ENCODE results near the gene CTSA.
"Not testable (repeated sequence)": the region's sequence is repeated elsewhere in the genome, so short reads cannot be mapped to it uniquely, and the experiment has no call there.

CTSA gene

GRCh38 chr20:45867136-45867818 lies 23.9 kb upstream of the CTSA start:
- no peak for DNase-seq

GRCh38 chr20:45867819-45868176 lies 23.3 kb upstream of the CTSA start:
- DNase-seq, result no peak

DNA sequence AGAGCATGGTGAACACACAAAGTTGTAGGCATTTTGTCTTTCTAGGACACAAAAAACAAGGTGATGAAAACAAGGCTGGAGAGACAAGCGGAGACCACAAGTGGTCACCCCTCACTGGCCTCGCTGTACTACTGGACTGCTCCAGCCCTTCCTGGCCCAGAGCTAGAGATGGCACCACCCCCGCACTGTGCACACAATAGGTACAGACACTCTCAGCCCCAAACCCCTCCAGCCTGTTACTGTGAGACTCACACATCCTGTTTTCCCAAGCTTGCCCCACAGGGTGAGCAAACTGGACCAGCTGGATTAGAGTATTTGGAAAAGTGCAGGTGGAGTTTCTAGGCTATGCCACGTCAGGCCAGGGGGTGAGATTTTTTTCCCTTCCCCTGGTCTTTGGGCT lies 18.5 kb upstream of the CTSA start:
- no peak for DNase-seq

- DNase-seq, result no peak
Observed at GRCh38 chr20:45873409-45874103, 17.6 kb upstream of the CTSA start.

GRCh38 chr20:45874104-45874481 lies 17.0 kb upstream of the CTSA start:
- DNase-seq, result not testable (repeated sequence)

DNA sequence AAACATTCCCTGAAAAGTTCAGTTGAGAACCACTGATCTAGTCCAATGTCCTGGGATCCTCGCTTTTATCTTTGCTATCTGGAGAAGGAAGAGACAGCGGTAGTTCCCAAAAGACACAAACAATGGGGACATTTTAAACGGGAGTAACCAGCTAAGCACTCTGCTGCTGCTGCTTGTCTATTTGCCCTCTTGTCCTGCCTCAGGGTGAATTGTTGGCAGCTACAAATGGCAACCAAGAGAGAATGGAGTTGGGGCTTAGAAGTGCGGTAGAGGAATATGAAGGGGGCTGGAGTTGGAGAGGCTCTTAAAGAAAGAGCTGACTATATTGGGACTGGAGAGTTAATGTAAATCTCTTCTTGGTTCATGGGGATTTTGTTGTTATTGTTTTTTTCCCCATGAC lies 16.6 kb upstream of the CTSA start:
- DNase-seq, result no peak

DNA sequence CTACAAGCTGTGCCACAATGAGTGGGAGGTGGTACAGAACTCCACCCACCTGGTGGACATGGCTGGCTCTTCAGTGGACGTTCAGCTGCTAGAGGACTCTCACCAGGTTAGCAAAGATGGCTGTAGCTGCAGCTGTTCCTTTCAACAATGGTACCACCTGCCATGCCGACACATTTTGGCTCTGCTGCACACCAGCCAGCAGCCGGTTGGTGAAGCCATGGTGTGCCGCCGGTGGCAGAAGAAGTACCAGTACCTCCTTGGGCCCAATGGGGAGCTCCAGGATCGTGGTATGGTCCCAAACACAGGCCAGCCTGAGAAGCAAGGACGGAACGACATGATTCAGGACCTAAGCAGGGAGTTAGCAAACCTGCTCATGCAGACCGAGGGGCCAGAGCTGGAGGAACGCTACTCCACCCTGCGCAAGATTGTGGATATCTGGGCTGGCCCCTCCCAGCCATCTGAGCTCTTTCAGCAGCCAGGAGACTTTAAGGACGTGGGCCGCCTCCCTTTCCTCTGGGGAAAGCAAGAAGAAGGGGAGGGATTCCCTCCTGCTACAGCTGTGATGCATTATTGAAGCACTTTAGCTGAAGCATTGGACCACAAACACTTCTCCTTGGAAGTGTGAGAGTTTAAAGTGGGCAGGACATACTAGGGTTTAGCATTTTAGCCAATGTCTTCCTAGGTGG lies 12.9 kb upstream of the CTSA start:
- DNase-seq, result no peak

DNA sequence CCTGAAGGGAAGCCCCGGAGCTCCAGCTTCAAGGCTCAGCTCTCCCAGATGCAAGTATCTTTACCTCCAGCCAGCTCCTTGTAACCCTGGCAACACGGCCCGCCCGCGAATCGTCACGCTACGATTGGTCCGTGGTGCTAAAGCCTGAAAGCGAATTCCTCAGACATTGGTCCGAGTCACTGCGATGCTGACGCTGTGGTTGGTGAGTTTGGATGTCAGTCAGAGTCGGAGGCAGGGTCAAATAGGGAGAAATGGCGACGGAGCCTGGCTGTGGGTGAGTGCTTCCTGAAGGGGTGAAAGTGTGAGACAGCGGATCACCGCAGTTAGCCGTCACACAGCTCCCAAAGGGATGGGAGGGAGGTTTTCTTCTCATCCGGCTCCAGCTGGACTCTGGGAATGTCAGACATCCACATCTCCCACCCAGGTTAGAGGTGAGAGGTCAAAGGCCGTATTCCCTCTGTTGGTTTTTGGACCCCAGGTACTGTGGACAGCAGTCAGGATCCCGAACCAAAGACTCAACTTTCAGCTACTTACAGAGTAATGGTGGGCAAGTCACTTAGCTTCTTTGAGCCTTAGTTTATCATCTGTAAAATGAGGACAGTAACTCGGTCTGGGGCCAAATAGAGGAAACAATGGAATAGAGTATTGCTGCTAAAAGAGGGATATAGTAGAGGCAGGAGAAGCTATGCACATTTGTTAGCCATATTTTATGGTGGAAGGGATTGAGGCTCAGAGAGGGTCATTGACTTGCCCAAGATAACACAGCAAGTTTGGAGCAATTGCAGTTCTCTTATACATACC lies 9.9 kb upstream of the CTSA start, which contains the start of gene ZSWIM1:
Gene ZSWIM1 (plus strand): TSS at position 240 of the 801 bp plus-strand sequence. CDS start 1,366 bp downstream, outside the sequence.
- peak; percentile 98 for DNase-seq

DNA sequence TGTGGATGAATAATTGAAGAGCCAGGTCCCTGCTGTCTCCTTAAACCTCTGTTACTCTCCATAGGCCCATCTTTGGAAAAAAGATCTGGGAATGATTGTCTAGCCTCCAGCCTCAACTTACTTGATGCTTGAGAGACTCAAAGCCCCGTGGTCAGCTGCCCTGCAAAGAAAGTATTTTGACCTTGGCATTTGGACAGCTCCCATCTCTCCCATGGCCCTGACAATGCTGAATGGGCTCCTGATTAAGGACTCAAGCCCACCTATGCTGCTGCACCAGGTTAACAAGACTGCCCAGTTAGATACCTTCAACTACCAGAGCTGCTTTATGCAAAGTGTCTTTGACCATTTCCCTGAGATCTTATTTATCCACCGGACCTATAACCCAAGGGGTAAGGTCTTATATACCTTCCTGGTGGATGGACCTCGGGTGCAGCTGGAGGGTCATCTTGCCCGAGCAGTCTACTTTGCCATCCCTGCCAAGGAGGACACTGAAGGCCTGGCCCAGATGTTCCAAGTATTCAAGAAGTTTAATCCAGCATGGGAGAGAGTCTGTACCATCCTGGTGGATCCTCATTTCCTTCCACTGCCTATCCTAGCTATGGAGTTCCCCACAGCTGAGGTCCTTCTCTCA lies 8.6 kb upstream of the CTSA start:
- no peak for DNase-seq

GRCh38 chr20:45883100-45883469 lies 8.1 kb upstream of the CTSA start:
- DNase-seq, result no peak

DNA sequence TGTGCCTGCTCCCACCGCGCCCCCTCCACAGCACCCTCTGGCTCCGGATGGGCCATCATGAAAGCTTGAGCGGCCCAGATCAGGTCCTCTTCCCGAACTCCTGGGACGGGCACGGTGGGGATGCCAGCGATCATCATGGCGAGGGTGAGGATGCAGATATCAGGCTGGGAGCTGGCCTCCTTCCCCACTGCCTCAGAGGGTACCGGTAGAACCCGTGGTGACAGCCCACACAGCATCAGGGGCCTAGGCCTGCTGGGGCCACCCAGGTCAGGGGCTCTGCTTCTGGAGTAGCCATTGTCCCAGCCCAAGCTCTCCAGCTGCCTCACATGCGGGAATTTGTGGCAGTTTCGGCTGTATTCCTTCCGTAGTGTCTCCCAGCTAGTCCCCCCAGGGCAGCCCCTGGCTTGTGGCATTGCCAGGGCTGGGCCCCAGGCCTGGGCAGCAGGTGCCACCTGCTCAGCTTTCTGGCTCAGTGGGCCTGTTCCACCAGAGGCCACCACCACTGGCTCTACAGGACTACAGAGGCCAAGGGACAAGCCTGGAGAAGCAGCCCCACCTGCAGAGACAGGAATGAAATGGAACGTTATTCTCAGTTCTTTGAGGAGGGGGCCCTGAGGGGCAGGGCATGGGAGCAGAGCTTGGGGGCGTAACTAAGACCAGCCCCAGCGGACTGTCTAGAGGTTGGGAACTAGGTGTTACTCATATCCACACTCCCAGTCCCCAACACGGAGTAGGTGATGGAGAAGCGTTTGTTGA lies 4.4 kb upstream of the CTSA start:
- no peak for DNase-seq

DNA sequence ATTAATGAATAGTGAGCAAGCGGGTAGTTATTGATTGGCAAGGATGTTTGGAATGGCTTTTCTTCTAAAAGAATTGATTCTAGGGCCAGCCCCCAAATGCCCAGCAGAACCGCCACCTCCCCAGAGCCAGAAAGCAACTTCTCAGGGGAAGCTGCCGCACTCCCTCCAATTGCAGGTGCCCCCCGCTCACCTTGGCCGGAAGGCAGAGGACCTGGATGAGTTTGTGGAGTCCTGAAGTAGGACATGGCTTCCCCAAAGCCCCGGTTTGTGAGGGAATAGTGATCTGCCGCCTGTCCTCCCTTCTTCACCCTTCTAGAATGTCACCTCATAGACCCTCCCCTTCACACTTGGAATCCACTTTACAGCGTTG lies 3.8 kb upstream of the CTSA start, which contains the start of gene SPATA25:
Gene SPATA25 (minus strand): TSS at position 277 of the 370 bp plus-strand sequence. CDS start 32 bp downstream, at position 245.
- no peak for DNase-seq

DNA sequence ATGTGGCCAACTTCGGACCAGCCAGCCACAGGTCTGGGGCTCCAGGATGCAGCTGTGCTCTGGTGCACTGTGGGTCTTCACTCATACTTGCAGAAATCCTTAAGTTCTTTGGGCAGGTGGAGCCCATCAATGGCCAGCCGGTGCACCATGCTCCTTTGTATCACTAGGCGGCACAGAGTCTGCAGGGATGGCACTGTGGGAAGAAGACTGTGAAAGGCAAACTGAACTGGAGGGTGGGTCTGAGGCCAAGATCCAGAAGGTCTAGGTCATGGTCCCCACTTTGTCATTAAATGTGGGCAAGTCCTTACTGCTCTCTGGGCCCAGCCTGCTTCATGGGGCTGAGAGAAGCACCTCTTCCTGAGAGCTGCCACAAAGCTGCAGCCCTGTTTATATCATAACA lies 2.5 kb upstream of the CTSA start:
- no peak for DNase-seq

- DNase-seq, result peak; percentile 24
Observed at GRCh38 chr20:45890077-45890984, 804 bp upstream of the CTSA start.

DNA sequence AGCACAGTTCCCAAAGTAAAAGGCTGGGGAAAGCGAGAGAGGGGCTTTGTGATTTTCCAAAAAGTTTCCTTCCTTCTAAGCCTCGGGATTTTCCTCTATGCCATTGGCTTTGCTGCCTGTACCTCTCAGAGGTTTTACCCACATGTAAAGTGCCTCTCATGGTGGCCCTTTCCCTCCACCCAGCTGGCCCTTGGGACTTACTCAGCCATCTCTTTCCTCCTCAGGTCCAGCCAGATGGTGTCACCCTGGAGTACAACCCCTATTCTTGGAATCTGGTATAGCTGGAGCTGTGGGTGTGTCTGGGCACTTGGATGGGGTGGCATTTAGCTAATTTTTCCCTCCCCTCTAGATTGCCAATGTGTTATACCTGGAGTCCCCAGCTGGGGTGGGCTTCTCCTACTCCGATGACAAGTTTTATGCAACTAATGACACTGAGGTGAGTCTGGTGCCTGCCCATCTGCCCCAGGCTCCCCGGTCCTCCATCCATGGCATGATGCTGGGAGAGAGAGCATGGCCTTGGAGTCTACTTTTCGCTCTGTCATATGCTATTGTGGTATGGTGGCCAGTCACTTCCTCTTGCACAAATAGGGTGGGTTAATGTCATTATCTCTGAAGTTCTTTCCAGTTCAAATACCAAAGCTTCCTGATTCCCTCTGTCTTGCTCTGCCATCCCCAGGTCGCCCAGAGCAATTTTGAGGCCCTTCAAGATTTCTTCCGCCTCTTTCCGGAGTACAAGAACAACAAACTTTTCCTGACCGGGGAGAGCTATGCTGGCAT lies 1.1 kb downstream of the CTSA start:
- DNase-seq, result no peak

DNA sequence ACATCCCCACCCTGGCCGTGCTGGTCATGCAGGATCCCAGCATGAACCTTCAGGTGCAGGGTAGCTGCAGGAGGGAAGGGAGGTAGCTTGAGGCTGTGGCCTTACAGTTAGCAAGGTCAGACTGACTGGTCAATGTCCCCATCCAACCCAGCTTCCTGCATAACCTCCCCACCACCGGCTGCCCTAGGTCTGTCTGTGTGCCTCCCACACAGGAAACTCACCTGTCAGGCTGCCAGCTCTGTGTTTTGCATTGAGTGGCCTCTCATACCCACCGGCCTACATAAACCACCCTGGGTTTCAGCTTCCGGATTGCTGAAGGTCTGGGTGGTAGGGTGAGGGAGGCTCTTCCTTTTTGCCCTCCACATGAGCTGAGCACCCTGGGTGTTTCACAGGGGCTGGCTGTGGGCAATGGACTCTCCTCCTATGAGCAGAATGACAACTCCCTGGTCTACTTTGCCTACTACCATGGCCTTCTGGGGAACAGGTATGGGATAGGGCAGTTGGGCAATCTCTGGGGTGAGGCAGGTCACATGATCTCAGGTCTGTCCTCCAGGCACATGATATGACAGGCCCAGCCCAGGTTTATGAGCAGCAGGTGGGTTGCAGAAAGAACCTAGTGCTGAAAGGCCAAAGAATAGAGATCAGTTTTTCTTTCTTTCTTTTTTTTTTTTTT lies 1.8 kb downstream of the CTSA start:
- no peak for DNase-seq

DNA sequence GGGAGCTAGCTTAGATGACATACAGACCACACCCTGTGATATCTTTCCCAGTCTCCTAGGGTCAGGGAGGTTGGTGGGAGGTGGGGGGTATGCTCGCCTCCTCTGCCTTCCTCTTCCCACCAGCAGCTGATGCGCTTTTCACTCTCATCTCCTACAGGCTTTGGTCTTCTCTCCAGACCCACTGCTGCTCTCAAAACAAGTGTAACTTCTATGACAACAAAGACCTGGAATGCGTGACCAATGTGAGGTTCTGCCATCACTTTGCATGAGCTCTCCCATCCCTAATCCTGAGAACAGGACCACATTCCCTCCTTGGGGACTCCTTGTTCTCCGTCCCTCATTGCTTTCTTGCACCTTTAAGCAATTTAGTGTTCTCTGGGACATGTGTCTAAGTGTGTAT lies 2.7 kb downstream of the CTSA start:
- no peak for DNase-seq

GRCh38 chr20:45894797-45895196 lies 3.7 kb downstream of the CTSA start:
- no peak for DNase-seq

GRCh38 chr20:45896641-45897161 lies 5.6 kb downstream of the CTSA start:
- no peak for DNase-seq

Data from central memory CD4-positive, alpha-beta T cell (primary cell).